GM23338 (cell line): ENCODE measurements around the gene WDR27. TPM values are rescaled to one million over a fixed set of nuclear protein-coding genes. Genes with fewer than 3 reads are reported as not detected.

Experiments used
- ATAC-seq: fragments of 200-7000 bp; cut with Tn5 transposase; 3 replicates; pipeline ENCODE4 v1.9.1; 2020
- DNase-seq: peaks from one replicate; pipeline ENCODE4 v3.0.0-alpha.2; 2015; ENCODE audit warnings: low spot score
- H2AFZ ChIP-seq: fragments of 200-600 bp; sonication (generic); 2 replicates; pipeline ENCODE4 v1.8.0; 2016; ENCODE audit warnings: antibody characterized with exemption, mild to moderate bottlenecking, moderate library complexity
- H3F3A ChIP-seq: fragments of 200-600 bp; sonication (generic); replicated peaks from 2 replicates; pipeline ENCODE4 v1.8.0; 2017; ENCODE audit warnings: antibody characterized with exemption, mixed run types, low read depth
- H3K27ac ChIP-seq: fragments of 200-600 bp; sonication (generic); 2 replicates; pipeline ENCODE4 v1.6.1; 2016; ENCODE audit warnings: low read depth
- H3K27me3 ChIP-seq: fragments of 200-600 bp; sonication (generic); 2 replicates; pipeline ENCODE4 v1.8.0; 2016; ENCODE audit warnings: mild to moderate bottlenecking, mixed run types, moderate library complexity; ENCODE audit not compliant: insufficient read depth
- H3K36me3 ChIP-seq: fragments of 200-600 bp; sonication (generic); 2 replicates; pipeline ENCODE4 v1.8.0; 2016; ENCODE audit warnings: mild to moderate bottlenecking; ENCODE audit not compliant: insufficient read depth
- H3K4me1 ChIP-seq: fragments of 200-600 bp; sonication (generic); 2 replicates; pipeline ENCODE4 v1.8.0; 2016; ENCODE audit warnings: mild to moderate bottlenecking, moderate library complexity; ENCODE audit not compliant: insufficient read depth
- H3K4me2 ChIP-seq: fragments of 200-600 bp; sonication (generic); 2 replicates; pipeline ENCODE4 v1.7.1; 2017; ENCODE audit warnings: mixed run types
- H3K4me3 ChIP-seq: fragments of 200-600 bp; sonication (generic); 2 replicates; pipeline ENCODE4 v1.6.1; 2016; ENCODE audit warnings: mixed run types
- H3K79me2 ChIP-seq: fragments of 200-600 bp; sonication (generic); replicated peaks from 2 replicates; pipeline ENCODE4 v1.8.0; 2017; ENCODE audit warnings: mild to moderate bottlenecking; ENCODE audit not compliant: insufficient read depth
- H3K9me2 ChIP-seq: fragments of 200-600 bp; sonication (generic); 2 replicates; pipeline ENCODE4 v1.8.0; 2017; ENCODE audit not compliant: insufficient read depth
- H4K20me1 ChIP-seq: fragments of 200-600 bp; sonication (generic); replicated peaks from 2 replicates; pipeline ENCODE4 v1.8.0; 2017; ENCODE audit warnings: mild to moderate bottlenecking; ENCODE audit not compliant: insufficient read depth
- H3K27ac Mint-ChIP-seq: 2 replicates; pipeline ENCODE4 v1.8.0; 2020; ENCODE audit warnings: inconsistent platforms, mild to moderate bottlenecking, moderate library complexity, mixed read lengths
- H3K27me3 Mint-ChIP-seq: 3 replicates; pipeline ENCODE4 v1.8.0; 2022; ENCODE audit warnings: low read depth, mild to moderate bottlenecking, moderate library complexity, mixed read lengths, inconsistent platforms; ENCODE audit not compliant: insufficient read depth, poor library complexity
- H3K36me3 Mint-ChIP-seq: 3 replicates; pipeline ENCODE4 v1.8.0; 2021; ENCODE audit warnings: low read depth, mild to moderate bottlenecking, inconsistent platforms, moderate library complexity, mixed read lengths
- H3K4me1 Mint-ChIP-seq: 3 replicates; pipeline ENCODE4 v1.8.0; 2020; ENCODE audit warnings: mild to moderate bottlenecking, inconsistent platforms, mixed read lengths
- H3K4me3 Mint-ChIP-seq: 3 replicates; pipeline ENCODE4 v1.8.0; 2021; ENCODE audit warnings: moderate library complexity, mild to moderate bottlenecking, inconsistent platforms, mixed read lengths
- H3K9me3 Mint-ChIP-seq: 3 replicates; pipeline ENCODE4 v1.8.0; 2020; ENCODE audit warnings: moderate library complexity, mild to moderate bottlenecking, inconsistent platforms, mixed read lengths
- CREB1 ChIP-seq: fragments of 250-450 bp; sonication (Bioruptor Pico); IDR thresholded peaks from 2 replicates; pipeline ENCODE4 v1.5.0; 2020; ENCODE audit warnings: low read depth, mild to moderate bottlenecking, moderate library complexity
- EZH2 ChIP-seq: fragments of 200-600 bp; sonication (generic); IDR thresholded peaks from one replicate; pipeline ENCODE4 v1.8.0; 2017; ENCODE audit warnings: antibody characterized with exemption, mild to moderate bottlenecking, low read depth; ENCODE audit not compliant: unreplicated experiment
- EZH2phosphoT487 ChIP-seq: fragments of 200-600 bp; sonication (generic); IDR thresholded peaks from one replicate; pipeline ENCODE4 v1.8.1; 2018; ENCODE audit warnings: antibody characterized with exemption; ENCODE audit not compliant: unreplicated experiment
- JUNB ChIP-seq: IDR thresholded peaks from one replicate; pipeline ENCODE4 v1.6.1; 2016; ENCODE audit warnings: antibody characterized with exemption; ENCODE audit not compliant: unreplicated experiment
- NANOG ChIP-seq: IDR thresholded peaks from 2 replicates; pipeline ENCODE4 v1.6.1; 2016; ENCODE audit warnings: antibody characterized with exemption, borderline replicate concordance
- POLR2AphosphoS5 ChIP-seq: IDR thresholded peaks from 2 replicates; pipeline ENCODE4 v1.6.1; 2016; ENCODE audit warnings: antibody characterized with exemption, low read depth
- STAT1 ChIP-seq: IDR thresholded peaks from one replicate; pipeline ENCODE4 v1.6.1; 2016; ENCODE audit warnings: antibody characterized with exemption; ENCODE audit not compliant: unreplicated experiment
- ZNF114 ChIP-seq: fragments of 250-450 bp; sonication (Bioruptor Pico); IDR thresholded peaks from 2 replicates; pipeline ENCODE4 v1.5.0; 2020; ENCODE audit warnings: mild to moderate bottlenecking, moderate library complexity
- ZNF331 ChIP-seq: fragments of 250-450 bp; sonication (Bioruptor Pico); IDR thresholded peaks from 2 replicates; pipeline ENCODE4 v1.5.0; 2020; ENCODE audit warnings: low read depth, mild to moderate bottlenecking, moderate library complexity
- polyA plus RNA-seq: library from polyadenylated mRNA; unstranded; fragments of >200 nt; fragmentation: Nextera tagmentation; extraction: Ambion mirVana; gene quantifications from 2 replicates; pipeline ENCODE4 v1.2.1, GENCODE V29; 2016
- total RNA-seq: library from RNA; depleted of rRNA; stranded (reverse); fragments of >200 nt; shearing (Covaris generic); gene quantifications from 2 replicates; pipeline ENCODE4 v1.2.3, GENCODE V29; 2014
- TF ChIP-seq, protein P1 (sequence below): IDR thresholded peaks from 2 replicates; pipeline ENCODE4 v1.6.1; 2016; ENCODE audit warnings: antibody characterized with exemption
- TF ChIP-seq, protein P2 (sequence below), 2 experiments: fragments of 200-600 bp in 1 of 2; sonication (generic) in 1 of 2; conservative IDR thresholded peaks; 2 replicates each; pipeline versions ENCODE4 v1.5.1 to v1.6.1; 2016 to 2017; ENCODE audit warnings: antibody characterized with exemption in 2 of 2, low read depth in 2 of 2, mild to moderate bottlenecking in 2 of 2, moderate library complexity in 1 of 2
- TF ChIP-seq, protein P3 (sequence below): IDR thresholded peaks from one replicate; pipeline ENCODE4 v1.6.1; 2018; ENCODE audit warnings: antibody characterized with exemption; ENCODE audit not compliant: unreplicated experiment

The WDR27 gene
- total and polyA plus RNA-seq, 2 experiments from 2014 or later = 55.3 to 80.4 TPM

DNA sequence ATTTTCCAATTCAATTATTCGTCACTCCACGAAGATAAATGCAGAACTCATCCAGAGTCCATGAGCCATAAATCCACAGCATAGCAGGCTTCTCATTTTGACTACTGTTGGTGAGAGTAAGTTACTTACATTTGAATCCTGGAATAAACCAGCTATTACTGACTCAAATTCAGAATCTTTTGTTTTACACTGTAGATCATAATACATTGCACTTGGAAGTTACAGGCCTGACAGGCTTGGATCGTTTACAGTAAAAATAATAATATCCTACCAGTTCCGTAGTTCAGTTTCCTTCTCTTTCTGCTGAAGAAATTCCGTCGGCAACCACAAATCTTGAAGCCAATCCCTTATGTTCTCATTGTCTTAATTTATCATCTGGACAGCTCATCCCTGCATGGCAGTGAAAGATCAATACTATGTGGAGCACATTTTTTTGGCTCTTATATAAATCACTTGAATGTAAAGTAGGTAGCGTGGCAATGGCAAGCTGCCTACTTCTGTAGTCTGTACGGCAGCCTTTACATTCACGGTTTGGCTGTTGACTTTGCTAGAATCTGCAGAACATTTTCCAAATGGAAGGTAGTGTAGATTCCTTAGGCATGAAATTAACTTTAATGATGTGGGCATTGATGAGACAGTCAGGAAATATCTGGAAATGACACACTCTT is 142.9 kb downstream of the WDR27 start (continued):
- TF ChIP-seq NANOG (no peak), ZNF331 (CRISPR knock-in tag) (no peak), EZH2 (no peak), POLR2AphosphoS5 (no peak)
- TF ChIP-seq, protein P1, sequence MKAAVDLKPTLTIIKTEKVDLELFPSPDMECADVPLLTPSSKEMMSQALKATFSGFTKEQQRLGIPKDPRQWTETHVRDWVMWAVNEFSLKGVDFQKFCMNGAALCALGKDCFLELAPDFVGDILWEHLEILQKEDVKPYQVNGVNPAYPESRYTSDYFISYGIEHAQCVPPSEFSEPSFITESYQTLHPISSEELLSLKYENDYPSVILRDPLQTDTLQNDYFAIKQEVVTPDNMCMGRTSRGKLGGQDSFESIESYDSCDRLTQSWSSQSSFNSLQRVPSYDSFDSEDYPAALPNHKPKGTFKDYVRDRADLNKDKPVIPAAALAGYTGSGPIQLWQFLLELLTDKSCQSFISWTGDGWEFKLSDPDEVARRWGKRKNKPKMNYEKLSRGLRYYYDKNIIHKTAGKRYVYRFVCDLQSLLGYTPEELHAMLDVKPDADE = no peak
- TF ChIP-seq, protein P2, sequence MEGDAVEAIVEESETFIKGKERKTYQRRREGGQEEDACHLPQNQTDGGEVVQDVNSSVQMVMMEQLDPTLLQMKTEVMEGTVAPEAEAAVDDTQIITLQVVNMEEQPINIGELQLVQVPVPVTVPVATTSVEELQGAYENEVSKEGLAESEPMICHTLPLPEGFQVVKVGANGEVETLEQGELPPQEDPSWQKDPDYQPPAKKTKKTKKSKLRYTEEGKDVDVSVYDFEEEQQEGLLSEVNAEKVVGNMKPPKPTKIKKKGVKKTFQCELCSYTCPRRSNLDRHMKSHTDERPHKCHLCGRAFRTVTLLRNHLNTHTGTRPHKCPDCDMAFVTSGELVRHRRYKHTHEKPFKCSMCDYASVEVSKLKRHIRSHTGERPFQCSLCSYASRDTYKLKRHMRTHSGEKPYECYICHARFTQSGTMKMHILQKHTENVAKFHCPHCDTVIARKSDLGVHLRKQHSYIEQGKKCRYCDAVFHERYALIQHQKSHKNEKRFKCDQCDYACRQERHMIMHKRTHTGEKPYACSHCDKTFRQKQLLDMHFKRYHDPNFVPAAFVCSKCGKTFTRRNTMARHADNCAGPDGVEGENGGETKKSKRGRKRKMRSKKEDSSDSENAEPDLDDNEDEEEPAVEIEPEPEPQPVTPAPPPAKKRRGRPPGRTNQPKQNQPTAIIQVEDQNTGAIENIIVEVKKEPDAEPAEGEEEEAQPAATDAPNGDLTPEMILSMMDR (conservative IDR thresholded peaks at IDR 0.05; ENCODE audit: low read depth in 2 of 2) = no peak

DNA sequence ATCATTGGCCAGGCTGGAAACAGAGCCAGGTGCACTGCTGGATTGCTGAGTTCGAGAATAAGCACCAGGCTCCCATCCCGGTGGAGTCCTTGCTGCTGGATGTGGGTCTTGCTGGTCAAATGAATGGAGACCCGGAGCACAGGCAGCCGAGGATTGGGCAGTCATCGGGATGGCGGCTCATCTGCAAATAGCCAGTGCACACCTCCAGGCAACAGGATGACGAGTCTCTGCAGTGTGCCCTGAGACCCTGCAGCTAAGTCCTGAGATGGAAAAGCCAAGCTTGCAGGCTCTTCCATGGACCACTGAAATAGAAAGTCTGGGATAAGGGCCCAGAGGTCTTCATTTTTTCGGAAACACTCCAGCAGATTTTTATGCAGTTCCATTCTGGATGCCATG is 143.5 kb downstream of the WDR27 start:
- Histone ChIP-seq H3K4me3 (no peak overlapping the region), H3K79me2 (no peaks in the 10 kb centered on the region; the same call in 1 of the 2 replicates), H3K4me2 (no peak overlapping the region), H2AFZ (no peak overlapping the region), H3K9me2 (no peaks in the 10 kb centered on the region), H4K20me1 (no peaks in the 10 kb centered on the region), H3F3A (no peaks in the 10 kb centered on the region), H3K27me3 (no peaks in the 10 kb centered on the region), H3K36me3 (no peaks in the 10 kb centered on the region; the same call in 1 of the 2 replicates), H3K27ac (no peak overlapping the region), H3K4me1 (peaks cover 10% of the 10 kb centered on the region; the same call in 1 of the 2 replicates)
- Mint-ChIP-seq H3K4me1 (peaks cover 9% of the 10 kb centered on the region), H3K36me3 (peaks cover 32% of the 10 kb centered on the region), H3K27ac (no peak overlapping the region), H3K9me3 (no peaks in the 10 kb centered on the region), H3K4me3 (no peak overlapping the region), H3K27me3 (peaks cover 9% of the 10 kb centered on the region)
- ATAC-seq = no peak
- no peak for DNase-seq
- TF ChIP-seq NANOG (no peak), STAT1 (no peak), EZH2 (no peak), POLR2AphosphoS5 (no peak), JUNB (no peak), CREB1 (no peak), ZNF331 (CRISPR knock-in tag) (no peak), EZH2phosphoT487 (no peak), ZNF114 (CRISPR knock-in tag) (no peak)
- TF ChIP-seq, protein P1 = no peak
- TF ChIP-seq, protein P3, sequence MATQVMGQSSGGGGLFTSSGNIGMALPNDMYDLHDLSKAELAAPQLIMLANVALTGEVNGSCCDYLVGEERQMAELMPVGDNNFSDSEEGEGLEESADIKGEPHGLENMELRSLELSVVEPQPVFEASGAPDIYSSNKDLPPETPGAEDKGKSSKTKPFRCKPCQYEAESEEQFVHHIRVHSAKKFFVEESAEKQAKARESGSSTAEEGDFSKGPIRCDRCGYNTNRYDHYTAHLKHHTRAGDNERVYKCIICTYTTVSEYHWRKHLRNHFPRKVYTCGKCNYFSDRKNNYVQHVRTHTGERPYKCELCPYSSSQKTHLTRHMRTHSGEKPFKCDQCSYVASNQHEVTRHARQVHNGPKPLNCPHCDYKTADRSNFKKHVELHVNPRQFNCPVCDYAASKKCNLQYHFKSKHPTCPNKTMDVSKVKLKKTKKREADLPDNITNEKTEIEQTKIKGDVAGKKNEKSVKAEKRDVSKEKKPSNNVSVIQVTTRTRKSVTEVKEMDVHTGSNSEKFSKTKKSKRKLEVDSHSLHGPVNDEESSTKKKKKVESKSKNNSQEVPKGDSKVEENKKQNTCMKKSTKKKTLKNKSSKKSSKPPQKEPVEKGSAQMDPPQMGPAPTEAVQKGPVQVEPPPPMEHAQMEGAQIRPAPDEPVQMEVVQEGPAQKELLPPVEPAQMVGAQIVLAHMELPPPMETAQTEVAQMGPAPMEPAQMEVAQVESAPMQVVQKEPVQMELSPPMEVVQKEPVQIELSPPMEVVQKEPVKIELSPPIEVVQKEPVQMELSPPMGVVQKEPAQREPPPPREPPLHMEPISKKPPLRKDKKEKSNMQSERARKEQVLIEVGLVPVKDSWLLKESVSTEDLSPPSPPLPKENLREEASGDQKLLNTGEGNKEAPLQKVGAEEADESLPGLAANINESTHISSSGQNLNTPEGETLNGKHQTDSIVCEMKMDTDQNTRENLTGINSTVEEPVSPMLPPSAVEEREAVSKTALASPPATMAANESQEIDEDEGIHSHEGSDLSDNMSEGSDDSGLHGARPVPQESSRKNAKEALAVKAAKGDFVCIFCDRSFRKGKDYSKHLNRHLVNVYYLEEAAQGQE = no peak
- TF ChIP-seq, protein P2 (conservative IDR thresholded peaks at IDR 0.05; ENCODE audit: low read depth in 2 of 2) = no peak
